Subcutaneous adipose tissue (tissue), 4 donors: ENCODE results near the gene ADGRA1. TPM values are rescaled to one million over a fixed set of nuclear protein-coding genes. Genes with fewer than 3 reads are reported as not detected.

Source experiments
- total RNA-seq, 4 donors: library from RNA; depleted of rRNA; stranded (reverse); fragments of >200 nt; gene quantifications; one replicate each; pipeline ENCODE4 v1.1.0, GENCODE V29; 2016
- TF ChIP-seq, protein P1 (sequence below): fragments of 450-650 bp; IDR thresholded peaks from one replicate; pipeline ENCODE4 v1.5.1; 2016; ENCODE audit warnings: low read depth, mild to moderate bottlenecking, control low read depth, antibody characterized with exemption, moderate library complexity

The ADGRA1 gene
- total RNA-seq, 4 donors from 2014 or later, result 0.38 TPM; not detected in 3

DNA sequence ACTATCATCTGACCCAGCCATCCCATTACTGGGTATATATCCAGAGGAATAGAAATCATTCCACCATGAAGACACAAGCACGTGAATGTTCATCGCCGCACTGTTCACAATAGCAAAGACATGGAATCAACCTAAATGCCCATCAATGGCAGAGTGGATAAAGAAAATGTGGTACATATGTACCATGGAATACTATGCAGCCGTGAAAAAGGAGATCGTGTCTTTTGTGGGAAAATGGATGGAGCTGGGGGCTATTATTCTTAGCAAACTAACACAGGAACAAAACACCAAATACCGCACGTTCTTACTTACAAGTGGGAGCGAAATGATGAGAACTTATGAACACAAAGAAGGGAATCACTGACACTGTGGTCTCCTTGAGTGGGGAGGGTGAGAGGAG is 62.5 kb downstream of the ADGRA1 start:
- TF ChIP-seq, protein P1, sequence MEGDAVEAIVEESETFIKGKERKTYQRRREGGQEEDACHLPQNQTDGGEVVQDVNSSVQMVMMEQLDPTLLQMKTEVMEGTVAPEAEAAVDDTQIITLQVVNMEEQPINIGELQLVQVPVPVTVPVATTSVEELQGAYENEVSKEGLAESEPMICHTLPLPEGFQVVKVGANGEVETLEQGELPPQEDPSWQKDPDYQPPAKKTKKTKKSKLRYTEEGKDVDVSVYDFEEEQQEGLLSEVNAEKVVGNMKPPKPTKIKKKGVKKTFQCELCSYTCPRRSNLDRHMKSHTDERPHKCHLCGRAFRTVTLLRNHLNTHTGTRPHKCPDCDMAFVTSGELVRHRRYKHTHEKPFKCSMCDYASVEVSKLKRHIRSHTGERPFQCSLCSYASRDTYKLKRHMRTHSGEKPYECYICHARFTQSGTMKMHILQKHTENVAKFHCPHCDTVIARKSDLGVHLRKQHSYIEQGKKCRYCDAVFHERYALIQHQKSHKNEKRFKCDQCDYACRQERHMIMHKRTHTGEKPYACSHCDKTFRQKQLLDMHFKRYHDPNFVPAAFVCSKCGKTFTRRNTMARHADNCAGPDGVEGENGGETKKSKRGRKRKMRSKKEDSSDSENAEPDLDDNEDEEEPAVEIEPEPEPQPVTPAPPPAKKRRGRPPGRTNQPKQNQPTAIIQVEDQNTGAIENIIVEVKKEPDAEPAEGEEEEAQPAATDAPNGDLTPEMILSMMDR, result no peak

DNA sequence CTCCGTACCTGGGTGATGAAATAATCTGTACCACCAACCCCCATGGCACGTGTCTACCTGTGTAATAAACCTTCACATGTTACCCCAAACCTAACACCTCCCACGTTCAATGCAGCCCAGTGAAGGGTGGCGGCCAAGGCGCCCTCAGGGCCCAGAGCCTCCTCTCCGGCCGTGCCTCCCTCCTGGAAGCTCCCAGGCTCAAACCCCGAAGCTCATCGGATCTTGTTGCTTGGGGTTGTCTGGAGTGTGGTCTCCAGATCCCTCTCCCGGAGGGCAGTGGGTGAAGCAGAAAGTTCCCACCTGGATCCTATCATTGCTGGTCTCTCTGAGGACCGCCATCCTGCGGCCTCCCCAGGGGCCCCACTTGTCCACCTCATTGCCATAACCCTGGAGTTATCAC is 62.9 kb downstream of the ADGRA1 start:
- TF ChIP-seq, protein P1, result no peak

DNA sequence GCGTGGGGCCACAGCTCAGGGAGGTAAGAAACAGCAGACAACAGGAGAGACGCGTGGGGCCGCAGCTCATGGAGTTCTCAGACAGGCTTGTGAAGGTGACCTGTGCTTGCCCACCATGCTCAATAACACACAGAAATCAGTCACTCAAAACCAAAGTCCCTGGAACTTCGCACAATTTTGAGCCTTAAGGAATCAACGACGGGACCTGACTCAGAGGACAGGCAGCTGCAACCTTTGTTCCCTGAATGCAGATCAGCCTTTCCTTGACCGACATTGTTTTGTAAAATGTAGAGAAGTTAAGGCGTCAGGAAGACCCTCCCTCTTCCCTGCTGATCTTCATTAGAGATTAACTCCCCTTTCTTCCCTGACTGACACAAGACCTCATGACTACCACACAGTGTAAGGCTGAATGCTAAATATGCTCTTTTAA is 63.8 kb downstream of the ADGRA1 start:
- TF ChIP-seq, protein P1, result no peak

DNA sequence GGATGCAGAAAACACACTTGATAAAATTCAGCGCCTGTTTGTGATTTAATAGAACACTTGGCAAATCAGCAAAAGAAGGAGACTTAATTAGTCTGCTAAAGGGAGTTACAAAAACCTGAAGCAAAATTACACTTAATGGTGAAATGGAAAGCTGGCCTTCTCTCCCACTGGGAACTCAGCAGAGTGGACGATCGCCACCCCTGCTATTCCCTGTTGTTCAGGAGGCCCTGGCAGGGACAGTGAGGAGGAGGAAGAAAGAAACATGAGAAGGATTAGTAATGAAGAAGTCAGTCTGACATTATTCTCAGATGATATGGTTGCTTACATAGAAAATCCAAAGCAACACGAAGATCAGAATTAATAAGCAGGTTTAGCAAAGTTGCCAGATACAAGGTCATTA is 66.7 kb downstream of the ADGRA1 start:
- TF ChIP-seq, protein P1, result no peak

DNA sequence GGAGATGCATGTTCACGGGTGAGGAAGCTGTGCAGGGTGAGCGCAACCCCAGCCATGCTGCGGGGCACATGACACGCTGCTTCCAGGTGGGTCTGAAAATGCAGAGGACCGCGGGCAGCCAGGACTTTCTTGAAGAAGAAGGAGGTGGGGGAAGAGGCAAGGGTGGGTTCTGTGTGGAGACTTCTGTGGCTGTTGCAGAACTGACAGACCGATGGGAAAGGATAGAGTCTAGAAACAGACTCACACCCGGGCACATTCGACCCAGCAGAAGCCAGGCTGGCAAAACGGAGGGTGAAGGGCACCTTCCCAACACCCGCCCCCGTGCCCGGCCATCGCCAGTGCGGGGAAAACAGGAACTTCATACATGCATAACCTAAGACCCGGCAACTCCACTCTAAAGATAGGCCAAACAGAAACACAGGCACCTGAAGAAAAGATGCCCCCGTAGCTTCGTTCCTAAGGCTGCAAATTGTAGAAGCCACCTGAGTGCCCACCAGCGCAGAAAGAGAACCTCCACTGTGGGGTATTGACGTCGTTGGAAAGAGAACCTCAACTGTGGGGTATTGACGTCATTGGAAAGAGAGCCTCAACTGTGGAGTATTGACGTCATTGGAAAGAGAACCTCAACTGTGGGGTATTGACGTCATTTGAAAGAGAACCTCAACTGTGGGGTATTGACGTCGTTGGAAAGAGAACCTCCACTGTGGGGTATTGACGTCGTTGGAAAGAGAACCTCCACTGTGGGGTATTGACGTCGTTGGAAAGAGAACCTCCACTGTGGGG is 67.5 kb downstream of the ADGRA1 start:
- TF ChIP-seq, protein P1, result no peak

DNA sequence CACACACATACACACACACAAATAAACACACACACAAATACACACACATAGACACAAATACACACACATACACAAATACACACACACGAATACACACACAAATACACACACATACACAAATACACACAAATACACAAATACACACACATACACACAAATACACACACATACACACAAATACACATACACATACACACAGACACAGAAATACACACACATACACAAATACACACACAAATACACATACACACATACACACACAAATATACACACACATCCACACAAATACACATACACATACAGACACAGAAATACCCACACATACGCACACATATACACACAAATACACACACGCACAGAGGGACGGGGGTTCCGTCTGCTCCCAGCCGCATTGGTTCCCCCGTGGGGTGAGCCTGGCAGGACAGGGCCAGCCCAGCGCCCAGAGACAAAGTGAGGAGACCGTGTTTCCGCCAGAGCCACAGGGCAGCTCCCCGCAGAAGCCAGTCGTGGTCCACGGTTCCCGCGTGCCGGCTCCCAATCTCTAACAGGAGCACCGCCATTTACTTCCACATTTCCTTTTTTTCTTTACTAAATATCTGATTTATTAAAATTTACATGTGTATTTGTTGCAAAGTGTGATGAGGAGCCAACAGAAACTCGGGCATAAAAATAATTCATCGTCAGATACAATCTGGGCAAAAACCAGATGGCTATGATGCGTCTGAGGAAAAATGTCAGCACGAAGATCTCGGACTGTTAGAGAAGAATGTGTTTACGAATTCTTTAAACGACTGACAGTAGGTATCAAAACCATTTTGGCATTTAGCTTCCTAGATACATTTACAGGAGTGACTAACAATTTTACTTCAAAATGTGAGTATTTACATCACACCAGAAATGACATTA is 69.2 kb downstream of the ADGRA1 start:
- TF ChIP-seq, protein P1, result no peak
